ENCODE data around the gene TPPP2. TPM values are rescaled to one million over a fixed set of nuclear protein-coding genes. Genes with fewer than 3 reads are reported as not detected.

Gene TPPP2
- total RNA-seq, 1 donor from 2014 or later: not detected

GRCh38 chr14:21048638-21049037, 18.6 kb downstream of the TPPP2 start:
- TF ChIP-seq CTCF (IDR thresholded peaks at IDR 0.05; ENCODE audit: insufficient read depth, low read length, poor library complexity, severe bottlenecking): no peak
- no peak for DNase-seq (ENCODE audit: low read depth)
- Histone ChIP-seq H3K27me3 (ENCODE audit: control insufficient read depth, insufficient read depth, low read length) (no peaks in the 10 kb centered on the region), H3K36me3 (ENCODE audit: control insufficient read depth, insufficient read depth, low read length) (no peaks in the 10 kb centered on the region), H3K4me3 (ENCODE audit: low read depth, low read length) (no peak overlapping the region)

GRCh38 chr14:21049271-21049673, 19.3 kb downstream of the TPPP2 start:
- no peak for TF ChIP-seq CTCF (IDR thresholded peaks at IDR 0.05; ENCODE audit: insufficient read depth, low read length, poor library complexity, severe bottlenecking)
- DNase-seq (ENCODE audit: low read depth): no peak
- Histone ChIP-seq H3K27me3 (ENCODE audit: control insufficient read depth, insufficient read depth, low read length) (no peaks in the 10 kb centered on the region), H3K36me3 (ENCODE audit: control insufficient read depth, insufficient read depth, low read length) (no peaks in the 10 kb centered on the region), H3K4me3 (ENCODE audit: low read depth, low read length) (no peak overlapping the region)

GRCh38 chr14:21050597-21050996, 20.6 kb downstream of the TPPP2 start:
- Histone ChIP-seq H3K36me3 (ENCODE audit: control insufficient read depth, insufficient read depth, low read length) (no peaks in the 10 kb centered on the region), H3K27me3 (ENCODE audit: control insufficient read depth, insufficient read depth, low read length) (no peaks in the 10 kb centered on the region), H3K4me3 (ENCODE audit: low read depth, low read length) (no peak overlapping the region)
- DNase-seq (ENCODE audit: low read depth): no peak
- TF ChIP-seq CTCF (IDR thresholded peaks at IDR 0.05; ENCODE audit: insufficient read depth, low read length, poor library complexity, severe bottlenecking): no peak

- no peaks in the 10 kb centered on the region for H3K27me3 ChIP-seq (ENCODE audit: control insufficient read depth, insufficient read depth, low read length)
- DNase-seq (ENCODE audit: low read depth): no peak
- no peaks in the 10 kb centered on the region for H3K36me3 ChIP-seq (ENCODE audit: control insufficient read depth, insufficient read depth, low read length)
- no peak overlapping the region for H3K4me3 ChIP-seq (ENCODE audit: low read depth, low read length)
- TF ChIP-seq CTCF (IDR thresholded peaks at IDR 0.05; ENCODE audit: insufficient read depth, low read length, poor library complexity, severe bottlenecking): no peak
Observed at GRCh38 chr14:21053184-21054122, 23.4 kb downstream of the TPPP2 start.

- Histone ChIP-seq H3K36me3 (ENCODE audit: control insufficient read depth, insufficient read depth, low read length) (no peaks in the 10 kb centered on the region), H3K4me3 (ENCODE audit: low read depth, low read length) (no peak overlapping the region), H3K27me3 (ENCODE audit: control insufficient read depth, insufficient read depth, low read length) (no peaks in the 10 kb centered on the region)
- no peak for DNase-seq (ENCODE audit: low read depth)
- TF ChIP-seq CTCF (IDR thresholded peaks at IDR 0.05; ENCODE audit: insufficient read depth, low read length, poor library complexity, severe bottlenecking): no peak
Observed at GRCh38 chr14:21054123-21054767, 24.2 kb downstream of the TPPP2 start.
